ENCODE results near the gene NPIPA1.
"Not testable (repeated sequence)": the region's sequence is repeated elsewhere in the genome, so short reads cannot be mapped to it uniquely, and the experiment has no call there.

Gene NPIPA1

GRCh38 chr16:14930971-14931370 lies 6.3 kb upstream of the NPIPA1 start:
- DNase-seq: not testable (repeated sequence)

GRCh38 chr16:14932581-14933375 lies 4.5 kb upstream of the NPIPA1 start:
- not testable (repeated sequence) for DNase-seq

DNA sequence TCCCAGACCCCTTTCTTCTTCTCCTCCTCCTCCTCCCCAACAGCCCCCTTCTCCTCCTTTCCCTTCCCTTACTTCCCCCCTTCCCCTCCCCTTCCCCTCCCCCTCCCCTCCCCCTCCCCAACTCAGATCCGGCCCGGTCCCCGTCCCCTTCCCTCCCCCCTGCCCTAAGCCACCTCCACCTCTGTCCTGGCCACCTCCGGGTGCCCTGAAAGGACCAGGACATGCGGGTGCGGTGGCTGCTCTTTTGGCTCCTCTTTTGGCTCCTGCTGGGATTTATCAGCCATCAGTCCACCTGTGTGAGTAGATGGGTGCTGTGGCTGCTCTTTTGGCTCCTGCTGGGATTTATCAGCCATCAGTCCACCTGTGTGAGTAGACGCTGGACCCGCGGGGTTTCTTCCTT lies 751 bp downstream of the NPIPA1 start:
- DNase-seq: not testable (repeated sequence)

DNA sequence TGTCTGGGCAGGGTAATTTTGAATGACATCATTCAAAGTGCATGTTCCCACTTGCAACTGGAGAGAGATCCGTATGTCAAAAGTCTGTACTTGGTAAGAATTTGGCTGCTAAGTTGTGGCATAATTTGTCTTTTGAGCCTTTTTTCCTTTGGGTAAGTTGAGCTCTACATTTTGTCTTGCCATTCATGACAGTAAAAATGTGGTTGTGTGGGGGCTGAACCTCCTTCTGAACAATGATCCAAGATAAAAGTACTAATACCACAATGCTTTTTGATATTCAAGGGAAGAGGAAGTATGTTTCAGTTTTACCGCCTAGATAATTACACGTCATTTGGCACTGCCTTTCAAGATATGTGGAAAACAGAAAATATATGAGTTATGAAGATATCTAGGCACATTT lies 5.4 kb downstream of the NPIPA1 start:
- not testable (repeated sequence) for DNase-seq

DNA sequence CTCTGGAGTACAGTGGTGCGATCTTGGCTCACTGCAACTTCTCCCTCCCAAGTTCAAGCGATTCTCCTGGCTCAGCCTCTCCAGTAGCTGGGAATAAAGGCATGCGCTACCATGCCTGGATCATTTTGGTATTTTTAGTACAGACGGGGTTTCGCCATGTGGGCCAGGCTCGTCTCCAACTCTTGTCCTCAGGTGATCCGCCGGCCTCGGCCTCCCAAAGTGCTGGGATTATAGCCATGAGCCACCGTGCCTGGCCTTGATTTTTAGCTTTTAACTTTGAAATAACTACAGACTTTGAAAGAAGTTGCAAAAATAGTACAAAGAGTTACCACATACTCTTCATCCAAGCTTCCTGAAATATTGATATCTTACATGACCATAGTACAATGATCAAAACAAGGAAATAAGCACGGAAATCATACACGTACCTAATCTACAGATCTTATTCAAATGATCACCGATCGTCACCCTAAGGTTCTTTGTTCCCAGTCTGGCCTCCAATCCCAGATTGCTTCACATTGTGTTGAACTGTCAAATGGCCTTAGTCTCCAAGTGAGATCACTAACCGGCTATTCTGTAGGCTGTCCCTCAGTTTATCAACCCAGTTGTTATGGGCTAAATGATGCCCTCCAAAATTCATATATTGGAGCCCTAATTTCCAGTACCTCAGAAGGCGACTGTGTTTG lies 18.4 kb downstream of the NPIPA1 start:
- no peak for DNase-seq

GRCh38 chr16:14957576-14958322 lies 20.5 kb downstream of the NPIPA1 start:
- no peak for DNase-seq

- no peak for DNase-seq
Measured at GRCh38 chr16:14958323-14958600, 21.0 kb downstream of the NPIPA1 start.

- no peak for DNase-seq
Measured at GRCh38 chr16:14958970-14959369, 21.7 kb downstream of the NPIPA1 start.

GRCh38 chr16:14961405-14962186 lies 24.4 kb downstream of the NPIPA1 start:
- no peak for DNase-seq

DNA sequence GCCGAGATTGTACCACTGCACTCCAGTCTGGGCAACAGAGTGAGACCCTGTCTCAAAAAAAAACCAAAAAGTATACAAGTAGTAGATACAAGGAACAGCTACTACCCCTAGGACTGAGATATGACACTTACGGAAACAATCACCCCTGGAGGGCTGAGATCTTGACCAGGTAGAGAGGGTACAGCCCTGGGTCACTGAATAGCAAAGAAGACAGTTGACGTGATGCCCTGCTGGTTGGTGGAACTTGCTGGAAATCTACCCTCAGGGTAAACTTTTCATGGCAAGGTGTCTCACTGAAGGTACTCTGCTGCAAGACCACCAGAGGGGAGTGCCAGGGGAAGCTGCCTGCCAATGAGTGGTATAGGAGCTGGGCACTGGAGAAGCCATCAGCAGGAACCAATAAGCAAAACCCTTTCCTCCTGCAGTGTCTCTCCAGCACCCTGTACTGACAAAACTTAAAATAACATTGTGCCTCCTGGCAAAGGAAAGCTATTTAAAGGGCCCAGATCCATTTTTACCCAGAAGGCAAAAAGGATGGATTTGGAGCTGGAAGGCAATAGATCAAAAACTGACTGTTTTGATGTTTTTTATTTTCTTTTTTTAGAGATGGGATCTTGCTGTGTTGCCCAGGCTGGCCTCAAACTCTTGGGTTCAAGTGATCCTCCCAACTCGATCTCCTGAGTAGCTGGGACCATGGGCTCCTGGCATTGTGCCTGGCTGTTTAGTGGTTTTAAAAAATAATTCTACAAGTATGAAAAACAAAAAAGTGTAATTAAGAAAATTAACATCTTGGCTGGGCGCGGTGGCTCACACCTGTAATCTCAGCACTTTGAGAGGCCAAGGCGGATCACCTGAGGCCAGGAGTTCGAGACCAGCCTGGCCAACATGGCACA lies 26.3 kb downstream of the NPIPA1 start:
- no peak for DNase-seq

GRCh38 chr16:14965328-14965727 lies 28.1 kb downstream of the NPIPA1 start:
- no peak for DNase-seq

DNA sequence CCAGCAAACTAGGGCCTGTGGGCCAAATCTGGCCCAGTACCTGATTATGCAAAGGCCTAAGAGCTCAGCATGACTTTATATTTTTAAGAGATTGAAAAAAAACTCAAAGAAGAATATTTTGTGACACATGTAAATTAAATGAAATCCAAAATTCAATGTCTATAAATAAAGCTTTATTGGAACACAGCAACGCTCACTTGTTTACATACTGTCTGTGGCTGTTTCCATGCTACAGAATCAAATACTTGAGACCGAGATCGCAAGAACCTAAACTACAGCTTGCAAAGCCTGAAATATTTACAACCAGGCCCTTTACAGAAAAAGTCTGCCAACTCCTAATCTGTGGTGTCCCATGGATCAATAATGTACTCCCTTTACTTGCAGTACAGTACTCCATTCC lies 32.6 kb downstream of the NPIPA1 start:
- not testable (repeated sequence) for DNase-seq

- DNase-seq: not testable (repeated sequence)
Measured at GRCh38 chr16:14971621-14972228, 34.5 kb downstream of the NPIPA1 start.

GRCh38 chr16:14973785-14974322 lies 36.6 kb downstream of the NPIPA1 start:
- DNase-seq: not testable (repeated sequence)

DNA sequence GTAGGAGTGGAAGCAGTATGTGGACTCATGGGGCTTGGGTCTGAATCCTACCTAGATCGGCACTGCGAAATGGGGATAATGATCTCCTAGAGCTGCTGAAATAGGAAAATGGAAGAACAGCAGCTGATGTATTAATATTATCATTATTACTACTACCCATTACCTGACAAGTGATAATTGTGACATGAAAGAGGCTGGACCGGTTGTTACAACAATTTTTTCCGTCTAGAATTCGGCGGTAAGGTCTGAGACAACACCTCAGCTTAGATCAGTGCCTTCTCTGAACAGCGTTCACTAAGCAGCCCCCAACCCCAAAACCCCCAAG lies 37.0 kb downstream of the NPIPA1 start:
- not testable (repeated sequence) for DNase-seq

DNA sequence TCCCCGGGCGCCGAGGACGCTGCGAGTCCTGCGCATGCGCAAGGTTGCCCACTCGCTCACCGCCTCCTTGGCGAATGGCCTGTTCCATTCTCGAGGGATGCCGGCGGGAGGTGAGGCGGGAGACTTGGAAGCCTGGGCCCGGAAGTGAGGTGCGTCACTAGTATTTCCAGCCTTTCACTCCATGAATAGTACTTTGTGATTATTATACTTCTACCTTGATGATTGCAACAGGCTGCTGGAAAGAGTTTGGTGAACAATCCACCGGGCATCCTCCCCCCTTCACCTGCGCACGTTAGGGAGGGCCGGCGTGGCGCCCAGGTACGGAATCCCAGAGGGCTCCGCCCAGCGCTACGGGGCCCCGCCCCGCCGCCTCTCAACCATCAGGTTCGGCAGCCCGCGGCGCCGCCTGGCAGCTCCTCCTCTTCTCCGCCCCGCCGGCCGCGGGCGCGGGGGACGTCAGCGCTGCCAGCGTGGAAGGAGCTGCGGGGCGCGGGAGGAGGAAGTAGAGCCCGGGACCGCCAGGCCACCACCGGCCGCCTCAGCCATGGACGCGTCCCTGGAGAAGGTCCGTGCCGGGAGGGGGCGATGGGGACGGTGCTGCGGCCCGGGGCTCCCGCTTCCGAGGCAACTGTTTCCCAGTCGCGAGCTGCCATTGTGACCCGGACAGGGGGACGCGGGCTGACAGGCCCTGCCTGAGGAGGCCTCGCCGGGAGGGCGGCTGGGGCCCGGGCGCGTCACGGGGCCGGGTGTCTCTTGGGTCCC lies 37.6 kb downstream of the NPIPA1 start, which contains the start of gene PDXDC1:
Gene PDXDC1 (plus strand): TSS at position 371 of the 762 bp plus-strand sequence. CDS start 174 bp downstream, at position 545.
- DNase-seq: peak; percentile 99

DNA sequence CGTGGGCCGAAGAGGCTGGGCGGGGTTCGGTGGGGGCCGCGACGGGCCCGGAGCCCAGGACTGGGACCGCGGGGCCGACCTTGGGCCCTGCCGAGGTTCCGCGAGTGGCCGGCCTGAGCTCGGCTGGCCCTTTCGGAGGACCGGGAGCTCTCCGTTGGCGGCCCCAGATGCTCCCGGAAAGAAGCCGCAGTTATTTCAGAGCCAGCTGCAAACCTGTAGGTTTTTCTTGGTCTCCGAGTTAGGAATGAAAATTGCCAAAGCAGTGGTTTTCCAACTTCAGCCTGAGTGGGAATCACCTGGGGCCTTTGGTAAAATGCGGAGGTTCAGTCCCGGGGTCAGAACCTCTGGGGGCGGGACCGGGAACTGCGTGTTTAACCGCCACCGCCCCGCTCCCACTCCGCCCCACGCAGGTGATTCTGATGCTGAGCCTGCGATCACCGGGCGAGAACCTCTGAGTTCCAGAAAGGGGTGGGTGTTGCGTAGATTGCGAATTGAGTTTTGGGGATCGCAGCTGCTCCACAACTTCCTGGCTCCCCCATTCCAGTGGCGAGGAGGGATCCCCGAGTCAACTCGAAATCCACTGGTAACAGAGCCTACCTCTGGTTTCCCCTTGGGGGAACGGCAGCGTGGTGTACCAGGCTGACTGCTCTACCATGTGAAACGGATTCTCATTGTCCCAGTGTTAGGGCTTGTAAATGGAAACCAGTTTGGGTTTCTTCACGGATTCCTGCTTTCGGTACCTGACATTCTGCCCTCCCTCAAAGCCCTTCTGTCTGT lies 38.4 kb downstream of the NPIPA1 start:
- peak; percentile 47 for DNase-seq

DNA sequence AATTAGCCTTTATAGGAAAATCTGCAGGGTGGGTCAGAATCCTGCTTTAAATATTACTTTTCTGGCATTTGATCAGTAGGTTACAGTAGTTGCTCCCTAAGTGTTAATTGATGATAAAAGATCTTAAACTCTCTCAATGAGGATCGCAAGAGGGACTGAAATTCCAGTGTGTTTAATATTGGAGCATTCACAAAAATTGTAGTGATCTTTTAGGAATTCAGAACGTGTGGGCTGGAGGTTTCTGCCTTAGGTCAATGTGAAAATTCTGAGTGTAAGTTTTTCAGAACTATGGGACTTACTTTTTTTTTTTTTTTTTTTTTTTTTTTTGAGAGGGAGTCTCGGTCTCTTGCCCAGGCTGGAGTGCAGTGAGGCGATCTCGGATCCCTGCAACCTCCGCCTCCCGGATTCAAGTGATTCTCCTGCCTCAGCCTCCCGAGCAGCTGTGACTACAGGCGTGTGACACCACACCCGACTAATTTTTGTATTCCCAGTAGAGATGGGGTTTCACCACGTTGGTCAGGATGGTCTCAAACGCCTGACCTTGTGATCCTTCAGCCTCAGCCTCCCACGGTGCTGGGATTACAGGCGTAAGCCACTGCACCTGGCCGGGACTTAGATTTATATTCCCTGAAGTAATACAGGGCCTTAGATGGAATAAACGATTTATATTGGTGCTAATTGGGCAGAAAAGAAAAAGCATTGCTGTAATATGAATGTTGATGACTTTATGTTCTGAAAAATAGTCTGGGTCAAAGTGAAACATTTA lies 39.9 kb downstream of the NPIPA1 start:
- DNase-seq: not testable (repeated sequence)

GRCh38 chr16:14978281-14978680 lies 41.0 kb downstream of the NPIPA1 start:
- DNase-seq: not testable (repeated sequence)

Data from activated gamma-delta T cell treated with Interleukin-2 at 50 U/mL for 16 hours (primary cell).